K562 (cell line): ENCODE data around the gene KCNMB2.

Source experiments
- CBFA2T3 ChIP-seq: fragments of 450-650 bp; IDR thresholded peaks from 2 replicates; pipeline ENCODE4 v1.6.1; 2017
- CREB1 ChIP-seq, 2 experiments: sonication (generic) in 1 of 2; formaldehyde crosslinking in 1 of 2; IDR thresholded peaks; 2 replicates each; pipeline versions ENCODE4 v1.6.1 to v1.8.0; 2012 to 2022; ENCODE audit warnings: inconsistent platforms in 1 of 2, mild to moderate bottlenecking in 1 of 2, missing genetic modification reagents in 1 of 2, moderate library complexity in 1 of 2
- CTCF ChIP-seq, 3 experiments: IDR thresholded peaks in 2 of 3; conservative IDR thresholded peaks in 1 of 3; 2 replicates each; pipeline ENCODE4 v1.5.1; 2011 to 2012; ENCODE audit warnings: low read length in 3 of 3, mild to moderate bottlenecking in 3 of 3, control low read depth in 2 of 3, improper control_type of control experiment in 1 of 3, inconsistent platforms in 1 of 3, low read depth in 1 of 3, mixed read lengths in 1 of 3, moderate library complexity in 1 of 3; ENCODE audit not compliant: insufficient read depth in 2 of 3
- ETS2 ChIP-seq: IDR thresholded peaks from 2 replicates; pipeline ENCODE4 v1.6.1; 2016; ENCODE audit warnings: borderline replicate concordance, missing genetic modification characterization, mild to moderate bottlenecking, moderate library complexity, missing compliant biosample characterization; ENCODE audit not compliant: poor library complexity, severe bottlenecking
- ETV5 ChIP-seq: sonication (generic); formaldehyde crosslinking; IDR thresholded peaks from 2 replicates; pipeline ENCODE4 v1.4.0; 2020; ENCODE audit warnings: low read depth, mild to moderate bottlenecking, missing genetic modification reagents
- HIVEP1 ChIP-seq: fragments of 250-450 bp; sonication (Bioruptor Pico); IDR thresholded peaks from 2 replicates; pipeline ENCODE4 v1.4.0; 2020; ENCODE audit warnings: mild to moderate bottlenecking
- MAFG ChIP-seq: fragments of 450-650 bp; conservative IDR thresholded peaks from 2 replicates; pipeline ENCODE4 v1.6.1; 2016; ENCODE audit warnings: missing genetic modification characterization, missing compliant biosample characterization
- MGA ChIP-seq: fragments of 450-650 bp; IDR thresholded peaks from 2 replicates; pipeline ENCODE4 v1.6.1; 2016; ENCODE audit warnings: mild to moderate bottlenecking, moderate library complexity
- PHF8 ChIP-seq: fragments of 200-600 bp; sonication (generic); IDR thresholded peaks from 2 replicates; pipeline ENCODE4 v1.6.1; 2012; ENCODE audit warnings: mixed run types, mild to moderate bottlenecking, inconsistent platforms, low read length, moderate library complexity, borderline replicate concordance
- RAD21 ChIP-seq, 2 experiments: fragments of 250-450 bp in 1 of 2; fragments of 450-650 bp in 1 of 2; sonication (Bioruptor Pico) in 1 of 2; formaldehyde crosslinking in 1 of 2; IDR thresholded peaks in 1 of 2; conservative IDR thresholded peaks in 1 of 2; 2 replicates each; pipeline versions ENCODE4 v1.4.0 to v1.8.0; 2020 to 2022; ENCODE audit warnings: mild to moderate bottlenecking in 2 of 2, moderate library complexity in 1 of 2
- USF1 ChIP-seq: sonication (generic); formaldehyde crosslinking; IDR thresholded peaks from 2 replicates; pipeline ENCODE4 v1.9.0; 2022; ENCODE audit warnings: mild to moderate bottlenecking, missing genetic modification reagents
- ZNF561 ChIP-seq: fragments of 450-650 bp; formaldehyde crosslinking; conservative IDR thresholded peaks from 2 replicates; pipeline ENCODE4 v1.4.0; 2020; ENCODE audit warnings: mild to moderate bottlenecking, moderate library complexity

- no peak for TF ChIP-seq MAFG (tag)
- TF ChIP-seq CREB1 (IDR thresholded peaks at IDR 0.05), result no peak
- TF ChIP-seq CREB1 (CRISPR knock-in tag; IDR thresholded peaks at IDR 0.05), result no peak
- TF ChIP-seq PHF8, result no peak
- TF ChIP-seq MGA, result no peak
- TF ChIP-seq ETS2 (tag), result no peak
- TF ChIP-seq USF1 (CRISPR knock-in tag), result no peak
- TF ChIP-seq CBFA2T3, result no peak
- TF ChIP-seq CTCF (IDR thresholded peaks at IDR 0.05 in 2 of 3, conservative IDR thresholded peaks at IDR 0.05 in 1 of 3; ENCODE audit: insufficient read depth in 2 of 3, low read depth in 1 of 3, low read length in 3 of 3), result no peak
- TF ChIP-seq HIVEP1 (CRISPR knock-in tag), result no peak
- TF ChIP-seq RAD21 (CRISPR knock-in tag; conservative IDR thresholded peaks at IDR 0.05 in 1 of 2, IDR thresholded peaks at IDR 0.05 in 1 of 2), result no peak
- no peak for TF ChIP-seq ZNF561 (CRISPR knock-in tag)
- TF ChIP-seq ETV5 (CRISPR knock-in tag), result no peak
Measured at GRCh38 chr3:178498871-178499270, 37.4 kb upstream of the KCNMB2 start.
